Progenitor cell of endocrine pancreas (in vitro differentiated cells): ENCODE measurements around the gene OR5I1. TPM values are rescaled to one million over a fixed set of nuclear protein-coding genes. Genes with fewer than 3 reads are reported as not detected.

Experiments
- DNase-seq: peaks from one replicate; pipeline ENCODE4 v3.0.0; 2021; ENCODE audit warnings: low spot score; ENCODE audit not compliant: unreplicated experiment
- H3K27ac Mint-ChIP-seq: 2 replicates; pipeline ENCODE4 v1.8.0; 2021; ENCODE audit warnings: mild to moderate bottlenecking, moderate library complexity, mixed read lengths
- H3K27me3 Mint-ChIP-seq: 2 replicates; pipeline ENCODE4 v1.8.0; 2021; ENCODE audit warnings: mixed read lengths
- H3K36me3 Mint-ChIP-seq: 2 replicates; pipeline ENCODE4 v1.8.0; 2022; ENCODE audit warnings: mixed read lengths; ENCODE audit not compliant: insufficient read depth
- H3K4me1 Mint-ChIP-seq: 2 replicates; pipeline ENCODE4 v1.8.0; 2021; ENCODE audit warnings: low read depth, mixed read lengths
- H3K4me3 Mint-ChIP-seq: 2 replicates; pipeline ENCODE4 v1.8.0; 2021; ENCODE audit warnings: low read depth, mild to moderate bottlenecking, moderate library complexity, mixed read lengths
- H3K9me3 Mint-ChIP-seq: 2 replicates; pipeline ENCODE4 v1.8.0; 2021; ENCODE audit warnings: low read depth, mixed read lengths
- CTCF ChIP-seq: fragments of 200-600 bp; sonication (generic); IDR thresholded peaks from one replicate; pipeline ENCODE4 v1.5.0; 2021; ENCODE audit warnings: antibody characterized with exemption, mild to moderate bottlenecking; ENCODE audit not compliant: unreplicated experiment
- long read RNA-seq: library from polyadenylated mRNA; unstranded; transcript quantifications from one replicate; pipeline ENCODE4 v2.0.0, GENCODE V29; 2020
- total RNA-seq: library from RNA; stranded (reverse); gene quantifications from 2 replicates; pipeline ENCODE4 v1.2.1, GENCODE V29; 2021

Gene OR5I1
- not detected in 2 replicates for total RNA-seq
- long read RNA-seq = 0 reads

GRCh38 chr11:55936300-55936699 lies at the start of gene OR5I1:
OR5I1 (minus strand) TSS chr11:55936400; CDS start chr11:55936400, 0 bp downstream.
- Mint-ChIP-seq H3K36me3 (no peaks in the 10 kb centered on the region), H3K4me1 (peaks cover 7% of the 10 kb centered on the region), H3K9me3 (peaks cover 9% of the 10 kb centered on the region), H3K27me3 (no peaks in the 10 kb centered on the region), H3K4me3 (no peak within 1 kb of the TSS), H3K27ac (no peak within 1 kb of the TSS)
- TF ChIP-seq CTCF = no peak
- no peak for DNase-seq

- no peak for TF ChIP-seq CTCF
- no peak for DNase-seq
- H3K27ac Mint-ChIP-seq = no peak overlapping the region
- no peak overlapping the region for H3K4me3 Mint-ChIP-seq
- H3K9me3 Mint-ChIP-seq = peaks cover 14% of the 10 kb centered on the region
- H3K4me1 Mint-ChIP-seq = no peaks in the 10 kb centered on the region
- no peaks in the 10 kb centered on the region for H3K27me3 Mint-ChIP-seq
- H3K36me3 Mint-ChIP-seq = no peaks in the 10 kb centered on the region
These were observed 34.7 kb upstream of the OR5I1 start for GRCh38 chr11:55970935-55971334.

- no peak for DNase-seq
- no peak within 1 kb of the TSS for H3K27ac Mint-ChIP-seq
- H3K36me3 Mint-ChIP-seq = no peaks in the 10 kb centered on the region
- peaks cover 14% of the 10 kb centered on the region for H3K9me3 Mint-ChIP-seq
- no peak within 1 kb of the TSS for H3K4me3 Mint-ChIP-seq
- TF ChIP-seq CTCF = no peak
- H3K27me3 Mint-ChIP-seq = no peaks in the 10 kb centered on the region
- no peaks in the 10 kb centered on the region for H3K4me1 Mint-ChIP-seq
These were observed 33.6 kb upstream of the OR5I1 start, which contains the start of gene OR10AG1 for GRCh38 chr11:55969845-55970244. OR10AG1 (minus strand) TSS chr11:55969945; CDS start chr11:55969907, 38 bp downstream.

GRCh38 chr11:55967914-55968313 lies 31.7 kb upstream of the OR5I1 start:
- no peak overlapping the region for H3K4me3 Mint-ChIP-seq
- no peak overlapping the region for H3K27ac Mint-ChIP-seq
- H3K27me3 Mint-ChIP-seq = no peaks in the 10 kb centered on the region
- H3K36me3 Mint-ChIP-seq = peaks cover 2% of the 10 kb centered on the region
- H3K9me3 Mint-ChIP-seq = peaks cover 15% of the 10 kb centered on the region
- TF ChIP-seq CTCF = no peak
- H3K4me1 Mint-ChIP-seq = no peaks in the 10 kb centered on the region
- DNase-seq = no peak

- no peak for DNase-seq
- Mint-ChIP-seq H3K4me1 (peaks cover 2% of the 10 kb centered on the region), H3K36me3 (peaks cover 6% of the 10 kb centered on the region), H3K27ac (no peak overlapping the region), H3K9me3 (peaks cover 22% of the 10 kb centered on the region), H3K27me3 (no peaks in the 10 kb centered on the region), H3K4me3 (no peak overlapping the region)
- TF ChIP-seq CTCF = no peak
These were observed 30.2 kb upstream of the OR5I1 start for GRCh38 chr11:55966391-55966790.
